MCF 10A (cell line): ENCODE data around the gene RAB40A. TPM values are rescaled to one million over a fixed set of nuclear protein-coding genes. Genes with fewer than 3 reads are reported as not detected.

ENCODE experiments used
- BruUV-seq: library from RNA; stranded (reverse); fragments of 400-500 nt; replicated peaks from 2 replicates; lab custom pipeline; 2021; lab: Mats Ljungman, UMichigan
- CTCF ChIA-PET: fragments of 300-600 bp; sonication (Branson Sonifier 250); formaldehyde crosslinking; extraction: SDS; loops from one replicate; lab custom pipeline; 2021; ENCODE audit warnings: antibody characterized with exemption, inconsistent platforms; lab: Yijun Ruan, JAX
- POLR2A ChIA-PET: fragments of 300-600, 350-650 bp; sonication (Branson Sonifier 250); formaldehyde crosslinking; extraction: SDS; loops from one replicate; lab custom pipeline; 2020; ENCODE audit warnings: antibody characterized with exemption, inconsistent platforms; lab: Yijun Ruan, JAX
- DNase-seq: peaks from one replicate; pipeline ENCODE4 v3.0.0-alpha.2; 2018; ENCODE audit not compliant: unreplicated experiment
- H3K27ac Mint-ChIP-seq: one replicate; pipeline ENCODE4 v1.8.0; 2022; ENCODE audit warnings: mild to moderate bottlenecking, low read depth, mixed read lengths; ENCODE audit not compliant: unreplicated experiment
- H3K27me3 Mint-ChIP-seq: one replicate; pipeline ENCODE4 v1.8.0; 2022; ENCODE audit warnings: mixed read lengths; ENCODE audit not compliant: insufficient read depth, unreplicated experiment
- H3K36me3 Mint-ChIP-seq: one replicate; pipeline ENCODE4 v1.8.0; 2022; ENCODE audit warnings: mild to moderate bottlenecking, moderate library complexity, mixed read lengths; ENCODE audit not compliant: insufficient read depth, unreplicated experiment
- H3K4me1 Mint-ChIP-seq: one replicate; pipeline ENCODE4 v1.8.0; 2022; ENCODE audit warnings: mixed read lengths; ENCODE audit not compliant: insufficient read depth, unreplicated experiment
- H3K4me3 Mint-ChIP-seq: one replicate; pipeline ENCODE4 v1.8.0; 2022; ENCODE audit warnings: mild to moderate bottlenecking, moderate library complexity, mixed read lengths; ENCODE audit not compliant: unreplicated experiment
- H3K9me3 Mint-ChIP-seq: one replicate; pipeline ENCODE4 v1.8.0; 2022; ENCODE audit warnings: mixed read lengths; ENCODE audit not compliant: unreplicated experiment
- CTCF ChIP-seq: fragments of 200-600 bp; IDR thresholded peaks from one replicate; pipeline ENCODE4 v1.8.0; 2022; ENCODE audit warnings: antibody characterized with exemption, mild to moderate bottlenecking; ENCODE audit not compliant: unreplicated experiment
- intact Hi-C: fragments of 100-400 bp; cut with micrococcal nuclease; formaldehyde crosslinking; loops from 2 replicates; pipeline ENCODE4 v1.14.1; 2022
- total RNA-seq: library from RNA; stranded (reverse); gene quantifications from 2 replicates; pipeline ENCODE4 v1.2.3, GENCODE V29; 2022

Gene RAB40A
- total RNA-seq, 1 experiment from 2014 or later: not detected

- TF ChIP-seq CTCF: no peak
- POLR2A ChIA-PET: interaction anchor here (0.6 to 1.4 kb wide), 2 partner anchors 21 to 1745 kb away, joined by 3 read pairs; no protein-coding TSS in a partner anchor
- Mint-ChIP-seq H3K27ac (no peak overlapping the region), H3K27me3 (peaks cover 66% of the 10 kb centered on the region), H3K4me1 (peaks cover 7% of the 10 kb centered on the region), H3K4me3 (no peak overlapping the region), H3K9me3 (no peaks in the 10 kb centered on the region), H3K36me3 (no peaks in the 10 kb centered on the region)
- no TSS peak for BruUV-seq
- intact Hi-C loops: no loop called here
- CTCF ChIA-PET: no interaction called here
- no peak for DNase-seq
Measured at GRCh38 chrX:103560256-103560655, 41.0 kb upstream of the RAB40A start.

GRCh38 chrX:103556963-103557612, 37.8 kb upstream of the RAB40A start:
- CTCF ChIA-PET: no interaction called here
- Mint-ChIP-seq H3K9me3 (no peaks in the 10 kb centered on the region), H3K36me3 (no peaks in the 10 kb centered on the region), H3K27ac (no peak overlapping the region), H3K27me3 (peaks cover 77% of the 10 kb centered on the region), H3K4me3 (no peak overlapping the region), H3K4me1 (no peaks in the 10 kb centered on the region)
- intact Hi-C loops: no loop called here
- TF ChIP-seq CTCF: no peak
- BruUV-seq: no TSS peak
- DNase-seq: no peak
- POLR2A ChIA-PET: no interaction called here

- DNase-seq: no peak
- H3K9me3 Mint-ChIP-seq: no peaks in the 10 kb centered on the region
- peaks cover 67% of the 10 kb centered on the region for H3K27me3 Mint-ChIP-seq
- H3K27ac Mint-ChIP-seq: no peak overlapping the region
- TF ChIP-seq CTCF: no peak
- POLR2A ChIA-PET: no interaction called here
- H3K4me3 Mint-ChIP-seq: no peak overlapping the region
- no TSS peak for BruUV-seq
- intact Hi-C loops: no loop called here
- no peaks in the 10 kb centered on the region for H3K4me1 Mint-ChIP-seq
- CTCF ChIA-PET: no interaction called here
- no peaks in the 10 kb centered on the region for H3K36me3 Mint-ChIP-seq
Measured at GRCh38 chrX:103554687-103555424, 35.6 kb upstream of the RAB40A start.

- no TSS peak for BruUV-seq
- H3K27ac Mint-ChIP-seq: no peak overlapping the region
- TF ChIP-seq CTCF: no peak
- H3K27me3 Mint-ChIP-seq: peaks cover 50% of the 10 kb centered on the region
- H3K4me3 Mint-ChIP-seq: no peak overlapping the region
- intact Hi-C loops: no loop called here
- no peaks in the 10 kb centered on the region for H3K36me3 Mint-ChIP-seq
- ChIA-PET CTCF (no interaction called here), POLR2A (interaction anchor here (2.2 kb wide), 1 partner anchor 13 kb away, joined by 9 read pairs; no protein-coding TSS in a partner anchor)
- no peaks in the 10 kb centered on the region for H3K4me1 Mint-ChIP-seq
- peak; percentile 32 for DNase-seq
- H3K9me3 Mint-ChIP-seq: no peaks in the 10 kb centered on the region
Measured at GRCh38 chrX:103552236-103552635, 32.9 kb upstream of the RAB40A start.
